Heart left ventricle (tissue), 13 donors: ENCODE data around the gene NCOA3.

Experiments used
- CTCF ChIP-seq, 12 donors: fragments of 200-600 bp; sonication (generic) in 4 of 12; IDR thresholded peaks; one replicate each; pipeline versions ENCODE4 v1.5.0 to v1.8.0; 2018 to 2022; ENCODE audit warnings: antibody characterized with exemption in 12 of 12, mild to moderate bottlenecking in 5 of 12
- POLR2A ChIP-seq, 2 donors: fragments of 450-650 bp; IDR thresholded peaks; one replicate each; pipeline ENCODE4 v1.6.1; 2017; ENCODE audit warnings: antibody characterized with exemption in 2 of 2, mild to moderate bottlenecking in 2 of 2, moderate library complexity in 2 of 2
- donor health status: ischemic (EF 13 %, LVEDD 7.1; RV severe dilation, severe dysfunction).
- donor health status: DM: no; HTN: yes; CAD: no.
- donor health status: DM: no; HTN: no; CAD: no.
- donor health status: ischemic (EF 25% LVEDD 6.9; RV normal size, moderate dysfunction).
- donor health status: ischemic (EF 25% LVEDD 5.7; RV mildly dilated, moderate dysfunction).
- donor health status: ischemic (EF 35%, LVEDD 5.7; RV mildly dilated, moderate dysfunction).
- donor health status: nonischemic (EF 11% LVEDD 7.7; RV severe dilation, severe dysfunction).
- donor health status: DM: yes; HTN: yes; CAD: no.
- donor health status: PGD.
- donor health status: ischemic (EF 29% LVEDD 5.4; RV normal size, mild dysfunction).
- donor health status: nonischemic (EF 23%, LVEDD 6.1; RV moderate dilation, normal function).

- TF ChIP-seq POLR2A (IDR thresholded peaks at IDR 0.05) = no peak
- no peak for TF ChIP-seq CTCF (IDR thresholded peaks at IDR 0.05)
Measured at GRCh38 chr20:47596003-47596571, 94.4 kb downstream of the NCOA3 start.
